ENCODE results near the gene CDK6.
"Not testable (repeated sequence)": the region's sequence is repeated elsewhere in the genome, so short reads cannot be mapped to it uniquely, and the experiment has no call there.

The CDK6 gene

GRCh38 chr7:92836489-92836999 lies at the start of gene CDK6:
CDK6 (minus strand) TSS chr7:92836573; CDS start chr7:92833323, 3,250 bp downstream.
- no peak for DNase-seq

- DNase-seq: not testable (repeated sequence)
These were observed 49.7 kb upstream of the CDK6 start for GRCh38 chr7:92886039-92886438.

- peak; percentile 30 for DNase-seq
These were observed 47.8 kb upstream of the CDK6 start for GRCh38 chr7:92884218-92884617.

- DNase-seq: no peak
These were observed 46.4 kb upstream of the CDK6 start for GRCh38 chr7:92882760-92883159.

- no peak for DNase-seq
These were observed 44.7 kb upstream of the CDK6 start for GRCh38 chr7:92881091-92881485.

- peak; percentile 42 for DNase-seq
These were observed 44.1 kb upstream of the CDK6 start for GRCh38 chr7:92880212-92881090.

GRCh38 chr7:92877367-92877766 lies 41.0 kb upstream of the CDK6 start:
- DNase-seq: no peak

- peak; percentile 36 for DNase-seq
These were observed 40.5 kb upstream of the CDK6 start for GRCh38 chr7:92876836-92877235.

- DNase-seq: no peak
These were observed 39.3 kb upstream of the CDK6 start for GRCh38 chr7:92875719-92876118.

GRCh38 chr7:92875173-92875572 lies 38.8 kb upstream of the CDK6 start:
- peak; percentile 7 for DNase-seq

- DNase-seq: no peak
These were observed 38.2 kb upstream of the CDK6 start for GRCh38 chr7:92874567-92874966.

- no peak for DNase-seq
These were observed 37.4 kb upstream of the CDK6 start for GRCh38 chr7:92873776-92874175.

GRCh38 chr7:92872701-92873100 lies 36.3 kb upstream of the CDK6 start:
- DNase-seq: no peak

- DNase-seq: no peak
These were observed 32.4 kb upstream of the CDK6 start for GRCh38 chr7:92868683-92869293.

- peak; percentile 14 for DNase-seq
These were observed 27.8 kb upstream of the CDK6 start for GRCh38 chr7:92864169-92864568.

GRCh38 chr7:92856436-92856835 lies 20.1 kb upstream of the CDK6 start:
- no peak for DNase-seq

- no peak for DNase-seq
These were observed 18.3 kb upstream of the CDK6 start for GRCh38 chr7:92854501-92855238.

GRCh38 chr7:92851732-92852131 lies 15.4 kb upstream of the CDK6 start:
- DNase-seq: no peak

GRCh38 chr7:92850516-92850915 lies 14.1 kb upstream of the CDK6 start:
- DNase-seq: no peak

- DNase-seq: no peak
These were observed 12.9 kb upstream of the CDK6 start for GRCh38 chr7:92849322-92849721.

GRCh38 chr7:92848851-92849250 lies 12.5 kb upstream of the CDK6 start:
- no peak for DNase-seq

GRCh38 chr7:92848441-92848840 lies 12.1 kb upstream of the CDK6 start:
- no peak for DNase-seq

GRCh38 chr7:92847305-92847704 lies 10.9 kb upstream of the CDK6 start:
- no peak for DNase-seq

Measured in suppressor macrophage treated with lipopolysaccharide for 4 hours (primary cell).